HG03095 (cell line): Measurements from ENCODE around the gene TMEM235.
"Not testable (repeated sequence)": the region's sequence is repeated elsewhere in the genome, so short reads cannot be mapped to it uniquely, and the experiment has no call there.

Experiments used
- ATAC-seq: cut with Tn5 transposase; IDR thresholded peaks from one replicate; pipeline ENCODE4 v1.9.1; 2021; ENCODE audit warnings: moderate library complexity; ENCODE audit not compliant: unreplicated experiment

TMEM235 gene

DNA sequence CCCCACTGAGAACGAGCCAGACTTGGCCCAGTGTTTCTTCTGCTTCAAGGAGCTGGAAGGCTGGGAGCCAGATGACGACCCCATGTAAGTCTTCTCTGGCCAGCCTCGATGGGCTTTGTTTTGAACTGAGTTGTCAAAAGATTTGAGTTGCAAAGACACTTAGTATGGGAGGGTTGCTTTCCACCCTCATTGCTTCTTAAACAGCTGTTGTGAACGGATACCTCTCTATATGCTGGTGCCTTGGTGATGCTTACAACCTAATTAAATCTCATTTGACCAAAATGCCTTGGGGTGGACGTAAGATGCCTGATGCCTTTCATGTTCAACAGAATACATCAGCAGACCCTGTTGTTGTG is 16.7 kb upstream of the TMEM235 start:
- ATAC-seq = no peak

DNA sequence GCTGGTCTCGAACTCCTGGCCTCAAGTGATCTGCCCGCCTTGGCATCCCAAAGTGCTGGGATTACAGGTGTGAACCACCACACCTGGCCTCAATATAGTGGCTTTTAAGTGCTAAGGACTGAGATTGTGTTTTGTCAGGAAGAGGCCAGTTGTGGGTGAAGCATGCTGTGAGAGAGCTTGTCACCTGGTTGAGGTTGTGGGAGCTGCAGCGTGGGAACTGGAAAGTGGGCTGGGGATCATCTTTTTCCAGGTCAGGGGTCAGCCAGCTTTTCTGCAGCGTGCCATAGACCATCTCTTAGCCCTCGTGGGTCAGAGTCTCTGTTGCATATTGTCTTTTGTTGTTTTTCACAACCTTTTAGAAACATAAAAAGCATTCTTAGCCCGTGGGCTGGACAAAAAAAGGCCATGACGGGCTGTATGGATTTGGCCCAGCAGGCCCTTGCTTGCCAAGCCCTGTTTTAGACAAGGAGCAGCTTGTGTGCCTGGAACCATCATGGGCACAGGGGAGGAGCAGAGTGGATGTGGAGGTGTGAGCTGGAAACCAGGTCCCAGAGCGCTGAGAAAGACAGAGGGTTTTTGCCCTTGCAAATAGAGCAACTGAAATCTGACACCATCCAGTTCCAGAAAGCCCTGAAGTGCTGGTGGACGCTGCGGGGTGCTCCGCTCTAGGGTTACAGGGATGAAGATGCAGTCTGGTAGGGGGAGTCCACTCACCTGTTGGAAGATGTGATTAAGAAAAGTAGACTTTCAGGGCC is 11.9 kb upstream of the TMEM235 start:
- ATAC-seq = no peak

DNA sequence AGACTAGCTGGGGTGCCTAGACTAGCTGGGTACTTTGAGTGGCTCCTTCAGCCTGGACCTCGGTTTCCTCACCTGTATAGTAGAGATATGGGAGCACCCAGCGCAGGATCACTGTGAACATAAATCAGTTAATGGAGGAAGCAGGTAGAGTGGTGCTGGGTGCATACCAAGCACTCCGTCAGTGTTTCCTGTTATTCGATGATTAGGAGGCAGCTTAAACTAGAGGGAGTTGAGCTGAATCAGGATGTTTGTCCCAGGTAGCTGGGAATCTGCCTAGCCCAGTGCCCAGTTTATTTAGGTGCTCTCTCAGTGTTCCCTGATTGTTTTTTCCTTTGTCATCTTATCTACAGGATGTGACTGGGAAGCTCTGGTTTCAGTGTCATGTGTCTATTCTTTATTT is 8.4 kb upstream of the TMEM235 start:
- ATAC-seq = no peak

DNA sequence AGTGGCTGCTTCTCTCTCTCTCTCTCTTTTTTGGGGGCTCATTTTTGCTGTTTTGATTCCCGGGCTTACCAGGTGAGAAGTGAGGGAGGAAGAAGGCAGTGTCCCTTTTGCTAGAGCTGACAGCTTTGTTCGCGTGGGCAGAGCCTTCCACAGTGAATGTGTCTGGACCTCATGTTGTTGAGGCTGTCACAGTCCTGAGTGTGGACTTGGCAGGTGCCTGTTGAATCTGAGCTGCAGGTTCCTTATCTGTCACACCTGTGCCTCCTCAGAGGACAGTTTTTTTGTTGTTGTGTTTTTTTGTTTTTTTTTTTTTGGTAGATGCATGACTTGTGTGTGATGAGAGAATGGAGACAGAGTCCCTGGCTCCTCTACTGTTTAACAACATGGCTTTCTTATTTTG is 7.7 kb upstream of the TMEM235 start:
- ATAC-seq = no peak

DNA sequence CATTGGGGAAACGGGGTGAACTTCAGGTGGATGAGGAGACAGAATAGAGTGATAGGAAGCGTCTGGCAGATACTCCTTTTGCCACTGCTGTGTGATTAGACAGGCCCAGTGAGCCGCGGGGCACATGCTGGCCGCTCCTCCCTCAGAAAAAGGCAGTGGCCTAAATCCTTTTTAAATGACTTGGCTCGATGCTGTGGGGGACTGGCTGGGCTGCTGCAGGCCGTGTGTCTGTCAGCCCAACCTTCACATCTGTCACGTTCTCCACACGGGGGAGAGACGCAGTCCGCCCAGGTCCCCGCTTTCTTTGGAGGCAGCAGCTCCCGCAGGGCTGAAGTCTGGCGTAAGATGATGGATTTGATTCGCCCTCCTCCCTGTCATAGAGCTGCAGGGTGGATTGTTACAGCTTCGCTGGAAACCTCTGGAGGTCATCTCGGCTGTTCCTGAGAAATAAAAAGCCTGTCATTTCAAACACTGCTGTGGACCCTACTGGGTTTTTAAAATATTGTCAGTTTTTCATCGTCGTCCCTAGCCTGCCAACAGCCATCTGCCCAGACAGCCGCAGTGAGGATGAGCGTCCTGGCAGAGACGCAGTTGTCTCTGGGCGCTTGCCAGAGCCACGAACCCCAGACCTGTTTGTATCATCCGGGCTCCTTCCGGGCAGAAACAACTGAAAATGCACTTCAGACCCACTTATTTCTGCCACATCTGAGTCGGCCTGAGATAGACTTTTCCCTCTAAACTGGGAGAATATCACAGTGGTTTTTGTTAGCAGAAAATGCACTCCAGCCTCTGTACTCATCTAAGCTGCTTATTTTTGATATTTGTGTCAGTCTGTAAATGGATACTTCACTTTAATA is 7.0 kb upstream of the TMEM235 start:
- no peak for ATAC-seq

DNA sequence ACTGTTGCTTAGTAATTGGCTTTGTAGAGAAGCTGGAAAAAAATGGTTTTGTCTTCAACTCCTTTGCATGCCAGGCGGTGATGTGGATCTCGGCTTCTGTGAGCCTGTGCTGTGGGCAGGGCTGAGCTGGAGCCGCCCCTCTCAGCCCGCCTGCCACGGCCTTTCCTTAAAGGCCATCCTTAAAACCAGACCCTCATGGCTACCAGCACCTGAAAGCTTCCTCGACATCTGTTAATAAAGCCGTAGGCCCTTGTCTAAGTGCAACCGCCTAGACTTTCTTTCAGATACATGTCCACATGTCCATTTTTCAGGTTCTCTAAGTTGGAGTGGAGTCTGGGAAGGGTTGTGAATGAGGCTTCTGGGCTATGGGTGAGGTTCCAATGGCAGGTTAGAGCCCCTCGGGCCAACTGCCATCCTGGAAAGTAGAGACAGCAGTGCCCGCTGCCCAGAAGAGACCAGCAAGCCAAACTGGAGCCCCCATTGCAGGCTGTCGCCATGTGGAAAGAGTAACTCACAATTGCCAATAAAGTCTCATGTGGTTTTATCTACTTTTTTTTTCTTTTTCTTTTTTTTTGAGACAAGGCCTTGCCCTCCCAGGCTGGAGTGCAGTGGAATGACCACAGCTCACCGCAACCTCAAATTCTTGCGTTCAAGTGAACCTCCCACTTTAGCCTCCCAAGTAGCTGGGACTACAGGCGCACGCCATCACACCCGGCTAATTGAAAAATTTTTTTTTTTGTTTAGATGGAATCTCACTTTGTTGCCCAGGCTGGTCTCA is 6.2 kb upstream of the TMEM235 start:
- ATAC-seq = no peak

DNA sequence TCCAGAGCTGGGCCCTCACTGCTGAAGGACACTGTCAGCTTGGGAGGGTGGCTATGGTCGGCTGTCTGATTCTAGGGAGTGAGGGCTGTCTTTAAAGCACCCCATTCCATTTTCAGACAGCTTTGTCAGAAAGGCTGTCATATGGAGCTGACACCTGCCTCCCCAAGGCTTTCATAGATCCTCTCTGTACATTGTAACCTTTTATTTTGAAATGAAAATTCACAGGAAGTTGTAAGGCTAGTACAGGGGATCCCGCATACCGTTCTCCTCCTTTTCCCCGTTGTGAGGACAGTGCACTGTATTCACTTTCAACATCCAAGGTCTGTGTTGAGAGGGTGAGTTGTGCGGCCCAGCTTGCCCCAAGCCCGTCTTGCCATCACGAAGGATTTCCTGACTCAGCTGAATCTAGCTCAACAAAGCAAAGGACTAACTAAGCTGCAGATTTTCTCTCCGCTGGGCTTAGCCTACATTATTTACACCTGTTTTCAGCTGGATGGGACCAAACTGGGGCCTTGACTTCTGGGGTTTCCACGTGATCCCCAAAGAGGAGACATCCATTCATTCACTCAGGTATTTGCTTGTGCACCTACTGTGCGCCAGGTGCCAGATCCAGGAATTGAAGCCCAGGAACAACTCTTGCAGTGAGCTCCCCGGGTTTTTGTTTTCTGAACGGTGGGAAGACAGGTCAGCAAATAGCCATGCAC is 5.2 kb upstream of the TMEM235 start:
- no peak for ATAC-seq

DNA sequence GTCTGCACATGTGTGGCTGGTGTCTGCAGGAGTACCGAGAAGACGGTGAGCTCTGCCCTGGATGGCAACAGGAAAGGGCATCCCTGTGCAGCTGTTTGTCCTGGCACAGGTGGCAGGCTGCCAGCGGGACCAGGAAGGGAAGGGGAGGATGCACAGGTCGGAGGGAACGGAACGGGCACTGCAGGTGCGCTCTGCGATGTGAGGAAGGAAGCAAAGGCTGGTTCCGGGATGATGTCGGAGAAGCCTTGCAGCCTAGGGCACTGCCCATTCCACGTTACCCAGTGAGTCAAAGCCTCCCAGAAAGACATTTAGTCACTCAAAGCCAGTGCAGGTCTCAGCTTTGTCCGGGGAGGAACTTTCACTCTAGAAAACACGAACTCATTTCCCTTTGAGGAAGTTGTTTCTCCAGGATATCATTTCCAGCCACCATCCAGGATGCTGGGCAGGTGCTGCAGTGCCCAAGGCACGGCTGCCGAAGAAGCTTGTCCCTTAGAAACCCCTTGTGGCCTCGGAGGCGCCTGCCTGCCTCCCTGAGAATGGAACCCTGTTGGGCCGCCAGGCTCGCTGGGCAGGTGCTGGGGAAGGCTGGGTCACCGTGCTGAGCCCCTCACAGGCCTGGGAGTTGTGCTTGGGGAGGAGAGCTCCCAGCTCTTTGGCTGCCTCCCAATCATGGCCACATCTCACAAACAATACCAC is 4.5 kb upstream of the TMEM235 start:
- no peak for ATAC-seq

DNA sequence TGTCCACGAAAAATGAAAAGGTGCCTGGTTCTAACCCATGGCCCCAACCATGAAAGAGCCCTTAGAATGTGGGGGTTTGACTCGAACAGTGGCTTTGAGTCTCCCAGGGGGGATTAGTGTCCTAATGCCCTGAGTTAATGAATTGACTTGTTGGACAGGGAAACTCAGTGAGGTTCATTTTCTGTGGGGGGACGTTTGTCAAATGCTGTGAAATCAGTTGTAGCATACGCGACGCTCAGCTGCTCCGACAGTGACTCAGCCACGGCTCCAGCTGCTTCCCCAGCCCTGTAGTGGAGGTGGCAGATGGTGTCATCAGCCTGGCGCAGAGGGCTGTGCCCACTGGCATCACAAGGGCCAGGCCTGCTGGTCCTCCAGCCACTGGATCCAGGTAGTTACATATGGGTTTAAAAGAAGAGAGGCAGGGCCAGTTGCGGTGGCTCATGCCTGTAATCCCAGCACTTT is 3.9 kb upstream of the TMEM235 start:
- no peak for ATAC-seq

DNA sequence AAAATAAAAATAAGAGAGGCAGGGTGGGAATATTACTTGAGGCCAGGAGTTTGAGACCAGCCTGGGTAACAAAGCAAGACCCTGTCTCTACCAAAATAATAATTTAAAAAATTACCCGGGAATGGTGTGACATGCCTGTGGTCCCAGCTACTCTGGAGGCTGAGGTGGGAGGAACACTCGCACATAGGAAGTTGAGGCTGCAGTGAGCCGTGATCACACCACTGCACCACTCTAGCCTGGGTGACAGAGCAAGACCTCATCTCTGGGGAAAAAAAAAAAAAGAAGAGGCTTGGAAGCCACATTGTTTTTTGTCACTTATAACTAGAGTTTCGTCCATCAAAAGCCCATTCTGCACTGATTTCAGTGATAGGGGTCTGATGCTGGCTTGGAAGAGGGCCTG is 3.3 kb upstream of the TMEM235 start:
- ATAC-seq = no peak

DNA sequence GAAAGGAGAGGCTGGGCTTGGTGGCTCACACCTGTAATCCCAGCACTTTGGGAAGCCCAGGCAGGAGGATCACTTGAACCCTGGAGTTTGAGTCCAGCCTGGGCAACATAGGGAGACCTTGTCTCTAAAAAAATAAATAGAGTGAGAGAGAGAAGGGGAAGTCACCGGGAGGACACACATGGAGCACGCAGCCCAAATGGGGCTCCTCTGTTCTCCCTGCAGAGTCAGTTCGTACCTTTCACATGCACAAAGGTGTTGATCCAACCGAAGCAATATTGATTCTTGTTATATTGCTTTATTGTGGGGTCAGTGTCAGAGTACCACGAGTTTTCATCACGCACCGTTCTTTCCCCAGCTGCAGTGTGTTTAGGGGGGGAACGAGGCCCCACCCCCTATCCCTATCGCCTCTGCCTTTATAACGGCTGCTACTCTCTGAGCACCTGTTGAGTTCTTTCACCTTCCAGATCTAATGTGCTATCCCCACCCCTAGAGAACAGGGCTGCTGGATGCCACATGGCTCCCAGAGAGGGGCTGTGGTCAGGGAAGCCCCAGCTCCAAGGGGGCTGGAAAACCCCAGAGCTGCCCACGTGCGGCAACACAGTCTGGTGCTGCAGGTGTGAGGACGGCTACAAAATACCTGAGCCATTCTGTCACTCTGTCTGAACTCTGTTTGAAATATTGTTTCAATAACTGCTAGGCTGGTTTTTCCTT is 1.0 kb upstream of the TMEM235 start:
- no peak for ATAC-seq

DNA sequence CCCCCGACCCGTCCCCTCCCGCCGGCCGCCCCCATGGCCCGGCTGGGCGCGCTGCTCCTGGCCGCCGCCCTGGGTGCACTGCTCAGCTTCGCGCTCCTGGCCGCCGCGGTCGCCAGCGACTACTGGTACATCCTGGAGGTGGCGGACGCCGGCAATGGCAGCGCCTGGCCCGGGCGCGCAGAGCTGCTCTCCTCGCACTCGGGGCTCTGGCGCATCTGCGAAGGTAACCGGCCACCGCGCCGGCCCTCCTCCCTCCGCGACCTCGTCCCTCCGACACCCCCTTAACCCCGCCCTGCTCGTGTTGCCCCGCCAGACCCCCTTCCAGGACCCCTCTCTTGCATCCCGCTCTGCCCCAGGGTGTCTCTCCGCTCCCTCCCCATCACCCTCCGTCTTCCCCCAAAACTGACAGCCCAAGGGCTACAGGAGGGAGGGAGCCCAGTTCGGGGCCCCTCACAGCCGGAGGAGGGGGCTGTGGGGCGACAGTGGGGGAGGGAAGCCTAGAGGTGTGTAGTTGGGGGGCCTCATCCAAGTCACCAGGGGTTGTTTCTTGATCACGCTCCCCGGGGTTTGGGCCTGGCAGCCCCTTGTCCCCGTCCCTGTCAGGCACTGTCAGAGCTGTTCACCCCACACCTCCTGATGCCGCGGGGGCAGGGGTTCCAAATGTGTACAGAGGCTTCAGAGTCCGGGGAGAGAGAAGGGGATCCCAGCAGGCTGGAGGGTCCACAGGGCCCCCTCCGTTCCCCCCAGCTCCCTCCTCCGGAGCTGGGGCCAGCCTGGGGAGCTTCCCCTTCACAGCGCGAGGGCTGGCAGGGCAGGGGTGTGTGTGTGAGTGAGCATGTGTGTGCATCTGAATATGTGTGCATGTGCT is 794 bp downstream of the TMEM235 start:
- no peak for ATAC-seq

DNA sequence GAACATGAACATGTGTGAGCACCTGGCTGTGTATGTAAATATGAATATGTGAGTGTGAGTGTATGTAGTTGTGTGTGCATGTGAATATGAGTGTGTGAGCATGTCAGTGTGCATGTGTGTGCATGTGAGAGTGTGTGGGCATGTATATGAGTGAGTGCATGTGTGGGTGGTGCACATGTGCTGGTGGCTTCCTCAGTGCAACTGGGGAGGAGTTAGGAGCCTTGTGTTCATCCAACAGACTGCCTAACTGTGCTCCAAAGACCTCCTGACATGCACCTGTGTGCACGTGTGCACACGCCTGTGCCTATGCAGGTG is 1.4 kb downstream of the TMEM235 start:
- no peak for ATAC-seq

DNA sequence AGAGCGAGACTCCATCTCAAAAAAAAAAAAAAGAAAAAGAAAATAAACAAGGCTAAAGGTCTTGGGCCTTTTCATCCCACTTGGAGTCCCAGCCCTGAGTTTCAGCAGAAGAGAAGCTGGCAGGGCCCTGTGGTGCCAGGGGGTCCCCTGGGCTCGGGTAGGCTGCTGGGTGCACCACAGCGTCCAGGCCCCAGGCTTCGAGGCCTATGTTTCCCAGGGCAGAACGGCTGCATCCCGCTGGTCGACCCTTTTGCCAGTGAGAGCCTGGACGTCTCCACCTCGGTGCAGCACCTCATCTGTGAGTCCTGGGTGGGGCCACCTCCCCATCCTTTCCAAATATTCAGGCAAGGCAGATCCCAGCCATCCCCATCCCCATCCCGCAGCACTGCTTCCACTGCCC is 2.2 kb downstream of the TMEM235 start:
- ATAC-seq = no peak

DNA sequence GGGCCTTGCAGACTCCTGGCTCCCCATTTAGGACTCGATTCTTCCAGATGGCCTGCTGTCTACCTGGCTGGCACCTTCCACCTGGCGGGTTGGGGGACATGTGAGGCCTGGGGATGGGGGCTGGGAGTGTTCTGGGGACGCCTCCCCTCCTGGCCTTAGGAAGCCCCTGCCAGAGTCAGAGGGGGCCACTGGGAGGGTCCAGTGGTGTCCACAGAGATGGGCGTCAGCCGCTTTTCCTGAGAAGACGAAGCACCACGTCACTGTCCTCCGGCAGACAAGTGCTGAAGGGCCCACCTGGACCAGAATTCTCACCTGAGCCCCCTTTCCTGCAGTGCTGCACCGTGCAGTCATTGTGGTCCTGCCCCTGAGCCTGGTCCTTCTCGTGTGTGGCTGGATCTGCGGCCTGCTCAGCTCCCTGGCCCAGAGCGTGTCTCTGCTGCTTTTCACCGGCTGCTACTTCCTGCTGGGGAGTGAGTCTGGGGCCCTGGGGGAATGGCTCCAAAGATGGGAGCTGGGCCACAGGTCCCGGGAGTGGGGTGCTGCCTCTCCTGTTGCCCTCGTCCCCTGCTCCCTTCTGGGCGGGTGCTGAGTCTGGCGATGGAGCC is 2.9 kb downstream of the TMEM235 start:
- no peak for ATAC-seq

DNA sequence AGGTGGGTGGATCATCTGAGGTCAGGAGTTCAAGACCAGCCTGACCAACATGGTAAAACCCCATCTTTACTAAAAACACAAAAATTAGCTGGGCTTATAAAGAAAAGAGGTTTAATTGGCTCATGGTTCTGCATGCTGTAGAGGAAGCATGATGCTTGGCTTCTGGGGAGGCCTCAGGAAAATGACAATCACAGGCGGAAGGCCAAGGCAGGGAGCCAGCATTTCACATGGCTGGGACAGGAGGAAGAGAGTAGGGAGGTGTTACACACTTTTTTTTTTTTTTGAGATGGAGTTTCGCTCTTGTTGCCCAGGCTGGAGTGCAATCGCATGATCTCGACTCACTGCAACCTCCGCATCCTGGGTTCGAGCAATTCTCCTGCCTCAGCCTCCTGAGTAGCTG is 3.6 kb downstream of the TMEM235 start:
- ATAC-seq = not testable (repeated sequence)

DNA sequence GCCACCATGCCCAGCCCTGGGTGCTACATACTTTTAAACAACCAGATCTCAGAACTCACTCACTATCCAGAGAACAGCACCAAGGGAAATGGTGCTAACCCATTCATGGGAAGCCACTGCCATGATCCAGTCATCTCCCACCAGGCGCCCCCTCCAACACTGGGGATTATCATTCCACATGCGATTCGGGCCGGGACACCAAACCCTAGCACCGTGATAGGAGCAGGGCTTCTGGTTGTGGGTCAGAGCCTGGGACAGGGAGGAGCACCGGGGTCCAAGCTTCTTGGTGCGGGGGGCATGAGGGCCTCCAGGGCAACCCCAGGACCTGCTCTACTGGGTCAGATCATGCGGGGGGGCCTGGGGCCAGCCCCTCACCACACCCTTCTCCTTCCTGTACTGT is 4.5 kb downstream of the TMEM235 start:
- no peak for ATAC-seq

DNA sequence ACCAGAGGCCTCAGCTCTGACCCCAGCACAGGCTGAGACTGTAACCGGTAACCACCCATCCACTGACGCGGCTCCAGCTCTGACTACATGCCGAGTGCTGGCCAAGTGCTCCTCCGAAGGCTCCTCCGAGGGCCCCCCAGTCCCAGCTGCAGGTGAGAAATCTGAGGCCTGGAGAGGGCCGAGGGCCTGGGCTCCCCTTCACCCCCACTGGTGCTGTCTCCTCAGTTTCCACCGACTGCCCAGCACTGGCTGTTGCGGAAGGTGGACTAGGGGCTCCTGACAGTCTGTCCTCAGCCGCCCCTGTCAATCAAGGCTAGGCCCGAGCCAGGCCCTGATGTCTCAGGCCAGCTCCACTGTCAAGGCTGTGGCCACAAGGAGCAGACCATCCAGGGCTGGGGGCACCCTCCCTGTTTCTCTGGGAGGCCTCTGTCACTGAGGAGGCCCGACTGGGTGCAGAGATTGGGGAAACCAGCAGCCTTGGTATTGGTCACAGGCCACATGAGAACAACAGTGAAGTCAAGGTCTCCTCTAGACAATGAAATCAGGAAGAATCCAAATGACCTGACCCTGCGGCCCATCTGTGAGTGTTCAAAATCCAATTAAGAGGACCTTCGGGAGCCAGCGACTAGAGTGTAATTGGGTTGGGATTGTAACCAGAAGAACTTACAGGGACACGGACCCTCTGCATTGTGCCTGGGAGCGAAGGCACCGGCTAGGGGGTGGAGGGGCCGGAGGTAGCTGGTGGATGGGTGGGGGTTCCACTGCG is 5.1 kb downstream of the TMEM235 start:
- ATAC-seq = no peak
